Karpas-422 (cell line): ENCODE measurements around the gene LARGE1. TPM values are rescaled to one million over a fixed set of nuclear protein-coding genes. Genes with fewer than 3 reads are reported as not detected.

Experiments
- DNase-seq: peaks from one replicate; pipeline ENCODE4 v3.0.0-alpha.2; 2015
- H2AFZ ChIP-seq: fragments of 200-600 bp; sonication (generic); 2 replicates; pipeline ENCODE4 v1.6.1; 2014; ENCODE audit warnings: antibody characterized with exemption, low read length, mixed read lengths
- H3K27ac ChIP-seq: fragments of 200-600 bp; sonication (generic); 2 replicates; pipeline ENCODE4 v1.5.1; 2014; ENCODE audit warnings: mild to moderate bottlenecking, low read length, moderate library complexity
- H3K27me3 ChIP-seq: fragments of 200-600 bp; sonication (generic); 2 replicates; pipeline ENCODE4 v1.6.1; 2014; ENCODE audit warnings: low read length, mixed read lengths
- H3K36me3 ChIP-seq: fragments of 200-600 bp; sonication (generic); 2 replicates; pipeline ENCODE4 v1.6.1; 2014; ENCODE audit warnings: low read length, mixed read lengths; ENCODE audit not compliant: insufficient read depth
- H3K4me1 ChIP-seq: fragments of 200-600 bp; sonication (generic); 2 replicates; pipeline ENCODE4 v1.6.1; 2014; ENCODE audit warnings: mild to moderate bottlenecking, low read length, mixed read lengths
- H3K4me2 ChIP-seq: fragments of 200-600 bp; sonication (generic); 2 replicates; pipeline ENCODE4 v1.6.1; 2014; ENCODE audit warnings: low read length, low read depth, mild to moderate bottlenecking; ENCODE audit not compliant: poor library complexity, severe bottlenecking
- H3K4me3 ChIP-seq: fragments of 200-600 bp; sonication (generic); 2 replicates; pipeline ENCODE4 v1.5.1; 2014; ENCODE audit warnings: mild to moderate bottlenecking, antibody characterized with exemption, low read length, mixed read lengths
- H3K79me2 ChIP-seq: fragments of 200-600 bp; sonication (generic); 2 replicates; pipeline ENCODE4 v1.6.1; 2014; ENCODE audit warnings: mild to moderate bottlenecking, low read length, mixed read lengths
- H3K9ac ChIP-seq: fragments of 200-600 bp; sonication (generic); 2 replicates; pipeline ENCODE4 v1.6.0; 2014; ENCODE audit warnings: low read length
- H3K9me2 ChIP-seq: fragments of 200-600 bp; sonication (generic), shearing (Covaris generic); replicated peaks from 2 replicates; pipeline ENCODE4 v1.6.0; 2014; ENCODE audit warnings: mild to moderate bottlenecking, low read length, moderate library complexity; ENCODE audit not compliant: insufficient read depth
- H3K9me3 ChIP-seq: fragments of 300-700, 200-600 bp; sonication (generic); 2 replicates; pipeline ENCODE4 v1.6.1; 2014; ENCODE audit warnings: low read length, mixed read lengths
- H4K20me1 ChIP-seq: fragments of 200-600 bp; sonication (generic); 2 replicates; pipeline ENCODE4 v1.6.1; 2014; ENCODE audit warnings: mild to moderate bottlenecking, antibody characterized with exemption, low read length, low read depth; ENCODE audit not compliant: insufficient read depth
- total RNA-seq: library from RNA; depleted of rRNA; stranded (reverse); fragments of >200 nt; shearing (Covaris generic); gene quantifications from 2 replicates; pipeline ENCODE4 v1.2.3, GENCODE V29; 2014; ENCODE audit warnings: low replicate concordance

LARGE1 gene
- total RNA-seq, 1 experiment from 2014 or later, result 0.15 TPM

GRCh38 chr22:33758961-33759360, 161.3 kb downstream of the LARGE1 start:
- Histone ChIP-seq H3K4me2 (no peak overlapping the region), H3K36me3 (no peaks in the 10 kb centered on the region), H3K27ac (no peak overlapping the region), H3K27me3 (no peaks in the 10 kb centered on the region), H4K20me1 (no peaks in the 10 kb centered on the region), H3K9me3 (no peaks in the 10 kb centered on the region), H2AFZ (no peak overlapping the region), H3K4me3 (no peak overlapping the region), H3K4me1 (no peaks in the 10 kb centered on the region), H3K9me2 (no peaks in the 10 kb centered on the region), H3K79me2 (no peaks in the 10 kb centered on the region), H3K9ac (no peak overlapping the region)
- no peak for DNase-seq

- H3K9me3 ChIP-seq, result no peaks in the 10 kb centered on the region
- no peak overlapping the region for H3K4me3 ChIP-seq
- no peak overlapping the region for H3K9ac ChIP-seq
- H3K27ac ChIP-seq, result no peak overlapping the region
- H3K4me2 ChIP-seq, result no peak overlapping the region
- DNase-seq, result no peak
- no peaks in the 10 kb centered on the region for H3K4me1 ChIP-seq
- H4K20me1 ChIP-seq, result no peaks in the 10 kb centered on the region
- no peaks in the 10 kb centered on the region for H3K27me3 ChIP-seq
- H2AFZ ChIP-seq, result no peak overlapping the region
- H3K79me2 ChIP-seq, result no peaks in the 10 kb centered on the region
- H3K9me2 ChIP-seq, result no peaks in the 10 kb centered on the region
- no peaks in the 10 kb centered on the region for H3K36me3 ChIP-seq
Measured at GRCh38 chr22:33757802-33758483, 162.3 kb downstream of the LARGE1 start.

- H3K9me3 ChIP-seq, result no peaks in the 10 kb centered on the region
- H3K27ac ChIP-seq, result no peak overlapping the region
- no peak overlapping the region for H3K4me3 ChIP-seq
- no peaks in the 10 kb centered on the region for H3K27me3 ChIP-seq
- no peaks in the 10 kb centered on the region for H4K20me1 ChIP-seq
- no peak overlapping the region for H3K4me2 ChIP-seq
- no peaks in the 10 kb centered on the region for H3K4me1 ChIP-seq
- no peaks in the 10 kb centered on the region for H3K79me2 ChIP-seq
- no peak overlapping the region for H3K9ac ChIP-seq
- DNase-seq, result no peak
- H3K9me2 ChIP-seq, result no peaks in the 10 kb centered on the region
- no peaks in the 10 kb centered on the region for H3K36me3 ChIP-seq
- H2AFZ ChIP-seq, result no peak overlapping the region
Measured at GRCh38 chr22:33757041-33757801, 163.1 kb downstream of the LARGE1 start.

GRCh38 chr22:33756508-33756949, 163.7 kb downstream of the LARGE1 start:
- no peaks in the 10 kb centered on the region for H3K27me3 ChIP-seq
- no peaks in the 10 kb centered on the region for H3K9me2 ChIP-seq
- H3K4me2 ChIP-seq, result no peak overlapping the region
- H3K4me1 ChIP-seq, result no peaks in the 10 kb centered on the region
- H3K9ac ChIP-seq, result no peak overlapping the region
- H2AFZ ChIP-seq, result no peak overlapping the region
- no peak overlapping the region for H3K27ac ChIP-seq
- no peaks in the 10 kb centered on the region for H4K20me1 ChIP-seq
- H3K79me2 ChIP-seq, result no peaks in the 10 kb centered on the region
- DNase-seq, result no peak
- H3K4me3 ChIP-seq, result no peak overlapping the region
- no peaks in the 10 kb centered on the region for H3K9me3 ChIP-seq
- H3K36me3 ChIP-seq, result no peaks in the 10 kb centered on the region

- no peak overlapping the region for H3K27ac ChIP-seq
- H3K27me3 ChIP-seq, result no peaks in the 10 kb centered on the region
- no peak overlapping the region for H3K4me2 ChIP-seq
- no peak overlapping the region for H2AFZ ChIP-seq
- DNase-seq, result no peak
- no peak overlapping the region for H3K4me3 ChIP-seq
- no peaks in the 10 kb centered on the region for H4K20me1 ChIP-seq
- no peak overlapping the region for H3K9ac ChIP-seq
- H3K4me1 ChIP-seq, result peaks cover 5% of the 10 kb centered on the region; the same call in 1 of the 2 replicates
- no peaks in the 10 kb centered on the region for H3K9me2 ChIP-seq
- H3K9me3 ChIP-seq, result no peaks in the 10 kb centered on the region
- no peaks in the 10 kb centered on the region for H3K36me3 ChIP-seq
- no peaks in the 10 kb centered on the region for H3K79me2 ChIP-seq
Measured at GRCh38 chr22:33748714-33749113, 171.6 kb downstream of the LARGE1 start.

- H2AFZ ChIP-seq, result no peak overlapping the region
- no peaks in the 10 kb centered on the region for H3K9me2 ChIP-seq
- no peaks in the 10 kb centered on the region for H3K9me3 ChIP-seq
- peak; percentile 60 for DNase-seq
- no peak overlapping the region for H3K9ac ChIP-seq
- H4K20me1 ChIP-seq, result no peaks in the 10 kb centered on the region
- H3K4me2 ChIP-seq, result no peak overlapping the region
- H3K27ac ChIP-seq, result no peak overlapping the region
- no peaks in the 10 kb centered on the region for H3K27me3 ChIP-seq
- peaks cover 5% of the 10 kb centered on the region; the same call in 1 of the 2 replicates for H3K4me1 ChIP-seq
- H3K4me3 ChIP-seq, result no peak overlapping the region
- no peaks in the 10 kb centered on the region for H3K36me3 ChIP-seq
- H3K79me2 ChIP-seq, result no peaks in the 10 kb centered on the region
Measured at GRCh38 chr22:33747576-33748180, 172.6 kb downstream of the LARGE1 start.

- H3K4me2 ChIP-seq, result no peak overlapping the region
- DNase-seq, result no peak
- H3K79me2 ChIP-seq, result no peaks in the 10 kb centered on the region
- no peak overlapping the region for H3K27ac ChIP-seq
- no peak overlapping the region for H3K9ac ChIP-seq
- H3K27me3 ChIP-seq, result no peaks in the 10 kb centered on the region
- H4K20me1 ChIP-seq, result no peaks in the 10 kb centered on the region
- no peaks in the 10 kb centered on the region for H3K9me3 ChIP-seq
- no peaks in the 10 kb centered on the region for H3K9me2 ChIP-seq
- no peak overlapping the region for H2AFZ ChIP-seq
- no peak overlapping the region for H3K4me3 ChIP-seq
- no peaks in the 10 kb centered on the region for H3K36me3 ChIP-seq
- H3K4me1 ChIP-seq, result peaks cover 5% of the 10 kb centered on the region; the same call in 1 of the 2 replicates
Measured at GRCh38 chr22:33747029-33747428, 173.2 kb downstream of the LARGE1 start.

- Histone ChIP-seq H3K36me3 (no peaks in the 10 kb centered on the region), H3K9me2 (no peaks in the 10 kb centered on the region), H3K4me2 (no peak overlapping the region), H3K9ac (no peak overlapping the region), H4K20me1 (no peaks in the 10 kb centered on the region), H3K4me1 (peaks cover 9% of the 10 kb centered on the region), H3K27me3 (no peaks in the 10 kb centered on the region), H3K27ac (no peak overlapping the region), H3K4me3 (no peak overlapping the region), H2AFZ (no peak overlapping the region), H3K9me3 (no peaks in the 10 kb centered on the region), H3K79me2 (no peaks in the 10 kb centered on the region)
- DNase-seq, result no peak
Measured at GRCh38 chr22:33746501-33746928, 173.8 kb downstream of the LARGE1 start.
